HEK293 (cell line): ENCODE measurements around the gene EXOC2.

Source experiments
- ZBTB44 ChIP-seq: fragments of 450-650 bp; IDR thresholded peaks from 2 replicates; pipeline ENCODE4 v1.5.1; 2018; ENCODE audit warnings: missing biosample characterization, mild to moderate bottlenecking, missing genetic modification characterization
- ZFP37 ChIP-seq: fragments of 450-650 bp; formaldehyde crosslinking; IDR thresholded peaks from 2 replicates; pipeline ENCODE4 v1.5.1; 2016; ENCODE audit warnings: missing biosample characterization, missing genetic modification characterization
- ZNF114 ChIP-seq: fragments of 450-650 bp; formaldehyde crosslinking; IDR thresholded peaks from 2 replicates; pipeline ENCODE4 v1.5.0; 2017; ENCODE audit warnings: missing biosample characterization, missing genetic modification characterization
- ZNF140 ChIP-seq: fragments of 450-650 bp; formaldehyde crosslinking; IDR thresholded peaks from 2 replicates; pipeline ENCODE4 v1.5.1; 2016; ENCODE audit warnings: missing biosample characterization, missing genetic modification characterization
- ZNF16 ChIP-seq: fragments of 450-650 bp; formaldehyde crosslinking; IDR thresholded peaks from 2 replicates; pipeline ENCODE4 v1.5.1; 2016; ENCODE audit warnings: low read depth, missing biosample characterization, missing genetic modification characterization
- ZNF221 ChIP-seq: fragments of 450-650 bp; formaldehyde crosslinking; IDR thresholded peaks from 2 replicates; pipeline ENCODE4 v1.5.1; 2017; ENCODE audit warnings: missing biosample characterization, missing genetic modification characterization, borderline replicate concordance
- ZNF24 ChIP-seq: fragments of 450-650 bp; formaldehyde crosslinking; IDR thresholded peaks from 2 replicates; pipeline ENCODE4 v1.5.1; 2016; ENCODE audit warnings: missing biosample characterization, missing genetic modification characterization
- ZNF335 ChIP-seq: fragments of 450-650 bp; formaldehyde crosslinking; conservative IDR thresholded peaks from 2 replicates; pipeline ENCODE4 v1.5.1; 2016; ENCODE audit warnings: missing biosample characterization, missing genetic modification characterization
- ZNF350 ChIP-seq: fragments of 450-650 bp; formaldehyde crosslinking; IDR thresholded peaks from 2 replicates; pipeline ENCODE4 v1.5.0; 2017; ENCODE audit warnings: missing biosample characterization, mild to moderate bottlenecking, missing genetic modification characterization
- ZNF362 ChIP-seq: fragments of 450-650 bp; formaldehyde crosslinking; IDR thresholded peaks from 2 replicates; pipeline ENCODE4 v1.5.1; 2016; ENCODE audit warnings: missing biosample characterization, missing genetic modification characterization
- ZNF391 ChIP-seq: fragments of 450-650 bp; formaldehyde crosslinking; IDR thresholded peaks from 2 replicates; pipeline ENCODE4 v1.5.1; 2016; ENCODE audit warnings: low read depth, missing biosample characterization, missing genetic modification characterization, borderline replicate concordance
- ZNF404 ChIP-seq: fragments of 450-650 bp; formaldehyde crosslinking; IDR thresholded peaks from 2 replicates; pipeline ENCODE4 v1.5.1; 2017; ENCODE audit warnings: missing biosample characterization, missing genetic modification characterization
- ZNF416 ChIP-seq: fragments of 450-650 bp; formaldehyde crosslinking; IDR thresholded peaks from 2 replicates; pipeline ENCODE4 v1.5.1; 2016; ENCODE audit warnings: missing biosample characterization, missing genetic modification characterization
- ZNF473 ChIP-seq: fragments of 450-650 bp; formaldehyde crosslinking; IDR thresholded peaks from 2 replicates; pipeline ENCODE4 v1.5.1; 2017; ENCODE audit warnings: missing biosample characterization, missing genetic modification characterization
- ZNF48 ChIP-seq: fragments of 450-650 bp; formaldehyde crosslinking; IDR thresholded peaks from 2 replicates; pipeline ENCODE4 v1.5.1; 2016; ENCODE audit warnings: missing biosample characterization, missing genetic modification characterization
- ZNF521 ChIP-seq: fragments of 450-650 bp; formaldehyde crosslinking; IDR thresholded peaks from 2 replicates; pipeline ENCODE4 v1.5.1; 2017; ENCODE audit warnings: missing biosample characterization, mild to moderate bottlenecking, missing genetic modification characterization
- ZNF530 ChIP-seq: fragments of 450-650 bp; formaldehyde crosslinking; IDR thresholded peaks from 2 replicates; pipeline ENCODE4 v1.5.1; 2016; ENCODE audit warnings: low read depth, missing biosample characterization, missing genetic modification characterization
- ZNF555 ChIP-seq: fragments of 450-650 bp; formaldehyde crosslinking; conservative IDR thresholded peaks from 2 replicates; pipeline ENCODE4 v1.5.1; 2017; ENCODE audit warnings: missing biosample characterization, mild to moderate bottlenecking, missing genetic modification characterization, inconsistent platforms
- ZNF558 ChIP-seq: fragments of 450-650 bp; formaldehyde crosslinking; IDR thresholded peaks from 2 replicates; pipeline ENCODE4 v1.5.1; 2016; ENCODE audit warnings: missing biosample characterization, missing genetic modification characterization
- ZNF654 ChIP-seq: fragments of 450-650 bp; formaldehyde crosslinking; IDR thresholded peaks from 2 replicates; pipeline ENCODE4 v1.5.1; 2016; ENCODE audit warnings: low read depth, missing biosample characterization, missing genetic modification characterization
- ZNF701 ChIP-seq: fragments of 450-650 bp; formaldehyde crosslinking; IDR thresholded peaks from 2 replicates; pipeline ENCODE4 v1.5.1; 2016; ENCODE audit warnings: missing biosample characterization, missing genetic modification characterization
- ZNF747 ChIP-seq: fragments of 450-650 bp; formaldehyde crosslinking; IDR thresholded peaks from 2 replicates; pipeline ENCODE4 v1.5.1; 2016; ENCODE audit warnings: missing biosample characterization, missing genetic modification characterization
- ZNF777 ChIP-seq: fragments of 450-650 bp; formaldehyde crosslinking; IDR thresholded peaks from 2 replicates; pipeline ENCODE4 v1.5.1; 2017; ENCODE audit warnings: missing biosample characterization, missing genetic modification characterization, borderline replicate concordance
- ZNF785 ChIP-seq: fragments of 450-650 bp; formaldehyde crosslinking; IDR thresholded peaks from 2 replicates; pipeline ENCODE4 v1.5.1; 2016; ENCODE audit warnings: missing biosample characterization, missing genetic modification characterization
- ZNF791 ChIP-seq: fragments of 450-650 bp; formaldehyde crosslinking; IDR thresholded peaks from 2 replicates; pipeline ENCODE4 v1.5.1; 2016; ENCODE audit warnings: missing biosample characterization, missing genetic modification characterization
- ZNF792 ChIP-seq: fragments of 450-650 bp; formaldehyde crosslinking; IDR thresholded peaks from 2 replicates; pipeline ENCODE4 v1.5.1; 2016; ENCODE audit warnings: missing biosample characterization, missing genetic modification characterization
- ZNF837 ChIP-seq: fragments of 450-650 bp; formaldehyde crosslinking; IDR thresholded peaks from 2 replicates; pipeline ENCODE4 v1.5.1; 2016; ENCODE audit warnings: missing biosample characterization, missing genetic modification characterization
- ZSCAN16 ChIP-seq: fragments of 450-650 bp; formaldehyde crosslinking; IDR thresholded peaks from 2 replicates; pipeline ENCODE4 v1.5.1; 2016; ENCODE audit warnings: missing biosample characterization, missing genetic modification characterization
- TF ChIP-seq, protein P1 (sequence below): fragments of 450-650 bp; formaldehyde crosslinking; IDR thresholded peaks from 2 replicates; pipeline ENCODE4 v1.5.1; 2017; ENCODE audit warnings: missing biosample characterization, missing genetic modification characterization
- TF ChIP-seq, protein P2 (sequence below): fragments of 450-650 bp; formaldehyde crosslinking; IDR thresholded peaks from 2 replicates; pipeline ENCODE4 v1.5.1; 2017; ENCODE audit warnings: missing biosample characterization, missing genetic modification characterization
- TF ChIP-seq, protein P3 (sequence below): fragments of 450-650 bp; formaldehyde crosslinking; IDR thresholded peaks from 2 replicates; pipeline ENCODE4 v1.5.1; 2016; ENCODE audit warnings: missing biosample characterization, missing genetic modification characterization
- TF ChIP-seq, protein P4 (sequence below): fragments of 450-650 bp; formaldehyde crosslinking; IDR thresholded peaks from 2 replicates; pipeline ENCODE4 v1.5.1; 2016; ENCODE audit warnings: missing biosample characterization, missing genetic modification characterization

EXOC2 gene

DNA sequence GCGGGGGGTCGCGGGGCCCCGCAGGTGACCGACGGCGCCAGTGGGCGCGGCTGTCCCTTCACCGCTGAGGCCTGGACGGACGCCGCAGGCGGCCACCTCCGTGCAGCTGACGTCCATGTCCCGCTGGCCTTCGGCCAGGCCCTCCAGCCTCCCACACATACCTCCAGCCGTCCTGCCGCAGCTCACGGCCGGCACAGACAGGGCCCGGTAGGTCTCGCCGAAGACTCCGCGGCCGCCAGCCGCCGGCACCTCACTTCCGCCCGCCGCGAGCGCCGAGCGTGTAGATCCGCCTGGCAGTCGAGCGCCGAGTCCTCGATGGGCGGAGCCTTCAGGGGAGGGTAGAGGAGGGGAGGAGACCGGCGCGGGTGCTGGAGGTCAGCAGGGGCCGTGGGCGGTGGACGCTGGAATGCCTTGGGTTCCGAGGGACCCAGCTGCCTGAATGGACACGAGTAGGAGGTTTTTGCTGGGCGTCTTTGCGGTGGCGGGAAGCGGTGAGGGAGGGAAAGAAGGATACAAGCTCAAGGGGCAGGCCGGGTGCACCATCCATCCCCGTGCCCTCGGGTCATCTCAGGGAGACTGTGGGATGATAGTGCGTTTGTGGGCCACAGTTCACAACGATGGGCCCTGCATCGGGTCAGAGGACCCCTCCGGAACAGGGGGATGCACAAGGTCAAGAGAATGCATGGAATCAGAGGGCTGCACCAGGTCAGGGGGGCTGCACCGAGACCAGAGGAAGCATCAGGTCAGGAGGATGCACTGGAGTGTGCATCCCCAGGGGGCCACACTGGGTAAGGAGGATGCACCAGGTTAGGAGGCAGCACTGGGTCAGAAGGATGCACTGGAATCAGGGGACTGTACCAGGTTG, at the start of gene EXOC2 (continued):
- TF ChIP-seq ZNF791 (tag by site-specific recombination) (no peak), ZNF362 (tag by site-specific recombination) (no peak), ZNF530 (tag by site-specific recombination) (no peak), ZNF416 (tag by site-specific recombination) (no peak), ZSCAN16 (tag by site-specific recombination) (no peak), ZNF555 (tag by site-specific recombination) (no peak), ZNF837 (tag by site-specific recombination) (no peak), ZNF114 (no peak), ZNF785 (tag by site-specific recombination) (0 out of 2 replicates have a peak, but pooled peaks have one; percentile 34), ZNF140 (tag by site-specific recombination) (no peak), ZNF558 (tag by site-specific recombination) (no peak), ZNF350 (tag by site-specific recombination) (no peak), ZNF777 (no peak), ZNF792 (tag by site-specific recombination) (no peak), ZNF16 (tag by site-specific recombination) (no peak), ZNF473 (no peak), ZNF521 (tag by site-specific recombination) (no peak), ZNF335 (tag by site-specific recombination) (peak; percentile 82), ZNF701 (tag by site-specific recombination) (no peak), ZNF654 (tag by site-specific recombination) (no peak), ZNF24 (tag by site-specific recombination) (peak; percentile 81; the same call in 1 of the 2 replicates), ZFP37 (tag by site-specific recombination) (no peak), ZNF404 (tag by site-specific recombination) (no peak), ZNF48 (no peak), ZNF221 (tag by site-specific recombination) (no peak), ZNF747 (tag by site-specific recombination) (no peak), ZBTB44 (tag by site-specific recombination) (peak; percentile 6; the same call in 1 of the 2 replicates), ZNF391 (peak; percentile 62; the same call in 1 of the 2 replicates)
- TF ChIP-seq, protein P1, sequence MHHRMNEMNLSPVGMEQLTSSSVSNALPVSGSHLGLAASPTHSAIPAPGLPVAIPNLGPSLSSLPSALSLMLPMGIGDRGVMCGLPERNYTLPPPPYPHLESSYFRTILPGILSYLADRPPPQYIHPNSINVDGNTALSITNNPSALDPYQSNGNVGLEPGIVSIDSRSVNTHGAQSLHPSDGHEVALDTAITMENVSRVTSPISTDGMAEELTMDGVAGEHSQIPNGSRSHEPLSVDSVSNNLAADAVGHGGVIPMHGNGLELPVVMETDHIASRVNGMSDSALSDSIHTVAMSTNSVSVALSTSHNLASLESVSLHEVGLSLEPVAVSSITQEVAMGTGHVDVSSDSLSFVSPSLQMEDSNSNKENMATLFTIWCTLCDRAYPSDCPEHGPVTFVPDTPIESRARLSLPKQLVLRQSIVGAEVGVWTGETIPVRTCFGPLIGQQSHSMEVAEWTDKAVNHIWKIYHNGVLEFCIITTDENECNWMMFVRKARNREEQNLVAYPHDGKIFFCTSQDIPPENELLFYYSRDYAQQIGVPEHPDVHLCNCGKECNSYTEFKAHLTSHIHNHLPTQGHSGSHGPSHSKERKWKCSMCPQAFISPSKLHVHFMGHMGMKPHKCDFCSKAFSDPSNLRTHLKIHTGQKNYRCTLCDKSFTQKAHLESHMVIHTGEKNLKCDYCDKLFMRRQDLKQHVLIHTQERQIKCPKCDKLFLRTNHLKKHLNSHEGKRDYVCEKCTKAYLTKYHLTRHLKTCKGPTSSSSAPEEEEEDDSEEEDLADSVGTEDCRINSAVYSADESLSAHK (tag by site-specific recombination) = no peak
- TF ChIP-seq, protein P2, sequence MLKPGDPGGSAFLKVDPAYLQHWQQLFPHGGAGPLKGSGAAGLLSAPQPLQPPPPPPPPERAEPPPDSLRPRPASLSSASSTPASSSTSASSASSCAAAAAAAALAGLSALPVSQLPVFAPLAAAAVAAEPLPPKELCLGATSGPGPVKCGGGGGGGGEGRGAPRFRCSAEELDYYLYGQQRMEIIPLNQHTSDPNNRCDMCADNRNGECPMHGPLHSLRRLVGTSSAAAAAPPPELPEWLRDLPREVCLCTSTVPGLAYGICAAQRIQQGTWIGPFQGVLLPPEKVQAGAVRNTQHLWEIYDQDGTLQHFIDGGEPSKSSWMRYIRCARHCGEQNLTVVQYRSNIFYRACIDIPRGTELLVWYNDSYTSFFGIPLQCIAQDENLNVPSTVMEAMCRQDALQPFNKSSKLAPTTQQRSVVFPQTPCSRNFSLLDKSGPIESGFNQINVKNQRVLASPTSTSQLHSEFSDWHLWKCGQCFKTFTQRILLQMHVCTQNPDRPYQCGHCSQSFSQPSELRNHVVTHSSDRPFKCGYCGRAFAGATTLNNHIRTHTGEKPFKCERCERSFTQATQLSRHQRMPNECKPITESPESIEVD (tag by site-specific recombination) = no peak
- TF ChIP-seq, protein P3, sequence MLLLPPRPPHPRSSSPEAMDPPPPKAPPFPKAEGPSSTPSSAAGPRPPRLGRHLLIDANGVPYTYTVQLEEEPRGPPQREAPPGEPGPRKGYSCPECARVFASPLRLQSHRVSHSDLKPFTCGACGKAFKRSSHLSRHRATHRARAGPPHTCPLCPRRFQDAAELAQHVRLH (tag by site-specific recombination) = peak; percentile 83
- TF ChIP-seq, protein P4, sequence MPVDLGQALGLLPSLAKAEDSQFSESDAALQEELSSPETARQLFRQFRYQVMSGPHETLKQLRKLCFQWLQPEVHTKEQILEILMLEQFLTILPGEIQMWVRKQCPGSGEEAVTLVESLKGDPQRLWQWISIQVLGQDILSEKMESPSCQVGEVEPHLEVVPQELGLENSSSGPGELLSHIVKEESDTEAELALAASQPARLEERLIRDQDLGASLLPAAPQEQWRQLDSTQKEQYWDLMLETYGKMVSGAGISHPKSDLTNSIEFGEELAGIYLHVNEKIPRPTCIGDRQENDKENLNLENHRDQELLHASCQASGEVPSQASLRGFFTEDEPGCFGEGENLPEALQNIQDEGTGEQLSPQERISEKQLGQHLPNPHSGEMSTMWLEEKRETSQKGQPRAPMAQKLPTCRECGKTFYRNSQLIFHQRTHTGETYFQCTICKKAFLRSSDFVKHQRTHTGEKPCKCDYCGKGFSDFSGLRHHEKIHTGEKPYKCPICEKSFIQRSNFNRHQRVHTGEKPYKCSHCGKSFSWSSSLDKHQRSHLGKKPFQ (tag by site-specific recombination) = no peak
